Daoy (cell line): ENCODE measurements around the gene PTPN11. TPM values are rescaled to one million over a fixed set of nuclear protein-coding genes. Genes with fewer than 3 reads are reported as not detected.
"Not testable (repeated sequence)": the region's sequence is repeated elsewhere in the genome, so short reads cannot be mapped to it uniquely, and the experiment has no call there.

Experiments
- DNase-seq: peaks from one replicate; pipeline ENCODE4 v3.0.0-alpha.2; 2015; ENCODE audit warnings: low read depth
- total RNA-seq: library from RNA; depleted of rRNA; stranded (reverse); fragments of >200 nt; shearing (Covaris generic); gene quantifications from 2 replicates; pipeline ENCODE4 v1.2.3, GENCODE V29; 2014

PTPN11 gene
- total RNA-seq, 1 experiment from 2014 or later: 107 TPM

DNA sequence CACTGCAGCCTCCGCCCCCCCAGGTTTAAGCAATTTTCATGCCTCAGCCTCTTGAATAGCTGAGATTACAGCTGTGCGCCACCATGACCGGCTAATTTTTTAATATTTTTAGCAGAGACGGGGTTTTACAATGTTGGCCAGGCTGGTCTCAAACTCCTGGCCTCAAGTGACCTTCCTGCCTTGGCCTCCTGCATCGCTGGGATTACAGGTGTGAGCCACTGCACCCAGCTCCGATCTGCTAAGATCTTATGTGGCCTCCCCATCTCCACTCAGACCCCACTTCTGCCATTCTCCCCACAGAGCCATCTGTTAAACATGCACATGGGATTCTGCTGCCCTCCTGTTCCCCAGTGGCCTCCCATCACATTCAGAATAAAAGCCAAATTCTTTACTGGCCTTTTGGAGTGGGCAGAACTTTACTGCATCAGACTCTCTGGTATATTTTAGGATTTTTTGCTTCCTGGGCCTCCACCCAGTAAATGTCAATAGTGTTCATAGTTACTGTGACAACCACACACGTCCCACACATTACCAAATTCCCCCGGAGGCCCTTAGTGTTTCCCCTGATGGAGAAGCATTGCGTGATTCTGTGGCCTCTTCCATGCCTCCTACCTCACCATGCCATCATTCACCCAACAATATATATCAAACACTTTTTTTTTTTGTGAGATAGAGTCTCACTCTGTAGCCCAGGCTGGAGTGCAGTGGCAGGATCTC lies 96.3 kb downstream of the PTPN11 start:
- DNase-seq: no peak

DNA sequence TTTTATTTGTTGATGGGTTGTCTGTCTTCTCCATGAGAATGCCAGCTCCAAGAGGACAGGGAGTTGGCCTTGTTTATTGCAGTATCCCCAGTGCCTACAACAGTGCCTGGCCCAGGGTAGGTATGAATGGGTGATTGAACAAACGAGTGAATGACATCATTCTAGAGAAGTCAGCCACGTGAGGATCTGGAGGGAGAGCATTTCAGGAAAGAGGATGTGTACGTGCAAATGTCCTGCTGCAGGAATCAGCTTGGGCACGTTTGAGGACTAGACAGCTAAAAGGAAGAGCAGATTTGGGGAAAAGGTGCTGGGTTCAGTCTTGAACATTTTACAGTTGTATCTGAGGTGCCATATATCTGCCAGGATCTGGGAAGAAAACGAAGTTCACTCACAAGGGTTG lies 97.1 kb downstream of the PTPN11 start:
- no peak for DNase-seq

DNA sequence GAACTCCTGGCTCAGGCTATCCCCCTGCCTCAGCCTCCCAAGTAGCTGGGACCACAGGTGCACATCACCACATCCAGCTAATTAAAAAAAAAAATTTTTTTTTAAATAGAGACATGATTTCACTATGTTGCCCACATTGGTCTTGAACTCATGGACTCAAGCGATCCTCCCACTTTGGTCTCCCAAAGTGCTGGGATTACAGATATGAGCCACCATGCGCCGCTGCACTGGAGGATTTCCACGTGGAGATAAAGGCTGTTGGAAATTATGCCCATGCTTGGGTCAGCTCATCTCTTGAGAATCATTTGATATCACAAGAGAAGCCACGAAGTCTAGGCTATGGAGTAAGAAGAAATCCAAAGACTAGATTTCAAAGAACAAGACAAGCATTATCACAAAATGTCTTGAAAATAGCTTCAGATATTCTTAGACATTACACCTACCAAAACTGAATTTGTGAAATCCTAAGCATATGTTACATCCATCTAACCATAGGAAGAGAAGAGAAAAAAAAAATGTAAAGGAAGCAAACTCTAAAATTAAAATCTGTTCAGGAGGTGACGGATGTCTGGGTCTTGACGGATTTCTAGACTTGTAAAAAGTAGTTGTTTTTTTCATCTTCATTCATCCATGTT lies 99.1 kb downstream of the PTPN11 start:
- no peak for DNase-seq

DNA sequence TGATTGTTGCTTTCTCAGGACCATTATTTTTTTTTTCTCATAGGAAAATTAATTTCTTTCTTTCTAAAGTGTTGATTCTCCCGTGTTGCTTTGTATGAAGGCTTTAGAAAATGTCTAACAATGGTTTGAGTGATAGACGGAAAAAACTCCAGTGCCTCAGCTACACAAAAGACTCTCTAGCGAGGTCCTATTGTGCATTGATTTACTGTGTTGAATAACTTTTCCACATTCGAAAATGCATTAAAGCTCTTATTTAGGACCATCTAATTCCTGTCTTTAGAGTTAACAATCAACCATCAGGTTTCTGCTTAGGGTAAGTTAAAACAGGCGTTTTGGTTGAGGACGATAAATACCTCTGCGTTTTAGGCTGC lies 99.6 kb downstream of the PTPN11 start:
- no peak for DNase-seq

DNA sequence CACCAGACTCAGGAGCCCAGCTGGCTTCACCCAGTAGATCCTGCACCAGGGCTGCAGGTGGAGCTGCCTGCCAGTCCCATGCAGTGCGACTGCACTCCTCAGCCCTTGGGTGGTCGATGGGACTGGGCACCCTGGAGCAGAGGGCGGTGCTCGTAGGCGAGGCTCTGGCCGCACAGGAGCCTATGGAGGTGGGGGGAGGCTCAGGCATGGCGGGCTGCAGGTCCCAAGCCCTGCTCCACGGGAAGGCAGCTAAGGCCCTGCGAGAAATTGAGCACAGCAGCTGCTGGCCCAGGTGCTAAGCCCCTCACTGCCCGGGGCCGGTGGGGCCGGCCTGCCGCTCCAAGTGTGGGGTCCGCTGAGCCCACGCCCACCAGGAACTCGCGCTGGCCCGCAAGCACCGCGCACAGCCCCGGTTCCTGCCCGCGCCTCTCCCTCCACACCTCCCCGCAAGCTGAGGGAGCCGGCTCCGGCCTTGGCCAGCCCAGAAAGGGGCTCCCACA lies 101.1 kb downstream of the PTPN11 start:
- DNase-seq: not testable (repeated sequence)

DNA sequence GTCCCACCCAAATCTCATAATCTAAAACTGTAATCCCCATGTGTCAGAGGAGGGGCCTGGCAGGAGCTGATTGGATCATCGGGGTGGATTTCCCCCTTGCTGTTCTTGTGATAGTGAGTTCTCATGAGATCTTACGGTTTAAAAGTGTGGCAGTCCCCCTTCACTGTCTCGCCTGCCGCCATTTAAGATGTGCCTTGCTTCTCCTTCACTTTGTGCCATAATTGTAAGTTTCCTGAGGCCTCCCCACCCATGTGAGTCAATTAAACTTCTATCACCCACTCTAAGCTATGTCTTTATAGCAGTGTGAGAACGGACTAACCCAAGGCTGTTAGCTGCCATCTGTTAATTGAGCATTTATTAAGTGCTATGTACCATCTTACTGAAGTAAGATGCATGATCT lies 105.1 kb downstream of the PTPN11 start:
- DNase-seq: no peak

DNA sequence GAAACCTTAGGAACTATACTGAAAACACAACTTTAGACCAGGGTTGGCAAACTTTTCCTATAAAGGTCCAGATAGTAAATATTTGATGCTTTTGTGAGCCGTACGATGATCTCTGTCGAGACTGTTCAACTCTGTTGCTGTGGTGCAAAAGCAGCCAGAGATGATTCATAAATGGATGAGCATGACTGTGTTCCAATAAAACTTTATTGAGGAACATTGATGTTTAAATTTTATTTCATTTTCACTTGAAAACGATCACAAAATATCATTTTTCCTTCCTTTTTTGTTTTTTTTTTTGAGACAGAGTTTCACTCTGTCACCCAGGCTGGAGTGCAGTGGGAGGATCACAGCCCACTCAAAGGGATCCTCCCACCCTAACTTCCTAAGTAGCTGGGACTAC lies 105.5 kb downstream of the PTPN11 start:
- no peak for DNase-seq

DNA sequence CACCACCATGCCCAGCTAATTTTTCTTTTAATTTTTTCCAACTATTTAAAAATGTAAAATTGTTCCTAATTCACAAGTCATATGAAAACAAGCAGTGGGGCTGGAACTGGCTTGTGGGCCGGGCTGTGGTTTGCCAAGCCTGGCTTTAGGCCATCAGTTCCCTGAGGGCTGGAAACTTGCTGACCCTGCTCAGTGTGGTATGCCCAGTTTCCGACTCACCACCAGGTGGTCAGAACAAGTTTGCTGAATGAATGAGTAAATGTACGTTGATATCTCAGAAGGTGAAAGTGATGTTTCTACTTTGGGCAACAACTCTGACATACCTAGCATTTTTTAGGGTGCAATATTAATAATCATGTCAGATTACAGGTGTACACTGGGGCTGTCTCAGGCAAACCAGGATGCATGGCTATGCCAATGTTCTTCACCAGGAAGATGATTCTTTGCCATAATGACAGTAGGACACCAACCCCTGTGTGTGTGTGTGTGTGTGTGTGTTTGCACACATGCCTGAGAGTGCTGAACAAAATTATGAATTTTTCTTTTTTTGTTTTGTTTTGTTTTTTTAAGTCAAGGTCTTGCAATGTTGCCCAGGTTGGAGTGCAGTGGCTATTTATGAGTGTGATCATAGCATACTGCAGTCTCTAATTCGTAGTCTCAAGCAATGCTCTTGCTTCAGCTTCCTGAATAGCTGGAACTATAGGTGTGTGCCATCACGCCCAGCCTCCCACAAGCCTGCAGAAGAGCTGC lies 106.1 kb downstream of the PTPN11 start:
- peak; percentile 58 for DNase-seq

DNA sequence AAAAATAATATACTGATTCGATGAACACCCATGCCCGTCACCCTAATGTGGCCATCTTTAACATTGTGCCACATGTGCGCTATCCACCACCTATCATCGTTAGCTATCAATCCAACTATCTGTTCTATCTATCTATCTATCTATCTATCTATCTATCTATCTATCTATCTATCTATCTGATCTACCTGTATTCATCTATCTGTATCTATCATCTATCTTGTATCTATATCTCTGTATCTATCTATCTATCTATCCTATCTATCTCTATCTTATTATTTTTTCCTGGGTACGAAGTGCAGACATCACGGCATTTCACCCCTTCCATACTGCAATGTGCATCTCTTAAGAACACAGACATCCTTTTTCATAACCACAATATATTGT lies 106.7 kb downstream of the PTPN11 start:
- DNase-seq: no peak

DNA sequence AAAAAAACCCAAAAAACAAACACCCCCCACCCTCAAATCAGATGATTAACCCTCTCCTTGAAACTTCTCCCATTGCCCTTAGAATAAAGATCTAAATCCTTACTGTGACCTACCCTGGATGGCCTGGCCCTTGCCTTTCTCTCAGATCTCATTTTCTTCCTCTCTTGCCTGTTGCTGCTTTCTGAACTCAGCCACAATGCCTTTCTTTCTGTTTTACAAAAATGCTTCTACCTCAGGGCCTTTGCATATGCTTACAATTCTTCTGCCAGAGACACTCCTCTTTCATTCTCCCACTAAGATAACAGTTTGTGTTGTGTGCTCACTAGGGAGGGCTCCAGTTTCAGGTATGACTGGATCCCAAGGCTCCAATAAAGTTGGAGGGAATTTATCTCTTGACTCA lies 108.3 kb downstream of the PTPN11 start:
- DNase-seq: no peak

DNA sequence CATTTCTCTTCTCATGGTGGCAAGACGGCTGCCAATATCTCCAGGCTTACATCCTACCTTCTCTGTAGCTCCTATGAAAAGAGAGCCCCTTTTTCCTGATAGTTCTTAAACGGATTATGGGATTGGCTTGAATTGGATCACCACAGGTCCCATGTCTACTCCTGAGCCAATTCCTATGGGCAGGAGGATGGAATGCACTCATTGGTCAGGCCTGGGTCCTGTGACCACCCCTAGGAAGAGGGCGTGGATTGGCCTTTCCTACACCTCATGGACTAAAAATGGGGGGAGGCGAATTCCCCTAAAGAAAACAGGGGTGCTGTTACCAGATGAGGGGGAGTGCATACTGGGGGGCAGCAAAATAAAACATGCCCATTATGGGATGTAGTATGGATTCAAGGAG lies 108.8 kb downstream of the PTPN11 start:
- no peak for DNase-seq

DNA sequence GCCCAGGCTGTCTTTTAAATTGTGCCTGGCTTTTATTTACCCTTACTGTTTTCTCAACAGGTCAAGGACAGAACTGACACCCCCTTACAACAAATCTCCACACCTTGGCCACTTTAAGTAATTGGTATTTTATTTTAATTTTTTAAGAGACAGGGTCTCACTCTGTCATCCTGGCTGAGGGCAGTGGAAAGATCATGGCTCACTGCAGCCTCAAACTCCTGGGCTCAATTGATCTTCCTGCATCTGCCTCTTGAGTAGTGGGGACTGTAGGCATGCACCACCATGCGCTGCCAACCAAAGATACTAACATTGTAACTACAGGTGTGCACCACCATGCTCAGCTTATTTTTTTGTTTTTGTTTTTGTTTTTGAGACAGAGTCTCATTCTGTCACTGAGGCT lies 109.8 kb downstream of the PTPN11 start:
- no peak for DNase-seq

DNA sequence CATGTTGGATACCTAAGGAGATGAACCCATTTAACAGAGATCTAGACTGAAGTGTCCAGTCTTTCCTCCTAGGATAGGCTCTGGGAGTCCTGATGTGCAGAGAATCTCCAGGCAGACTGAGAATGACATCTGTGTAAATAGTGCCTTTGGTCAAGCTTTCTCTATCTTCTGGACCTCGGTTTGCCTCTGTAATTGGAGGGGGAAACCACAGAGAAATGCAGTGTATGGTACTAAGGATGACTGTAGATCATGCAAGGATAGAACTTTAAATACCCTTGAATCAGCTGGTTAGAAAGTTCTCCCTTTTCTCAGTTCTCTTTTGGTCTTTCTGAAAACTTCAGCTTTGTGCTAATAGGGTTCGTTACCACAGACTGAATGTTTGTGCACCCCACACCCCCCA lies 112.2 kb downstream of the PTPN11 start:
- DNase-seq: no peak

DNA sequence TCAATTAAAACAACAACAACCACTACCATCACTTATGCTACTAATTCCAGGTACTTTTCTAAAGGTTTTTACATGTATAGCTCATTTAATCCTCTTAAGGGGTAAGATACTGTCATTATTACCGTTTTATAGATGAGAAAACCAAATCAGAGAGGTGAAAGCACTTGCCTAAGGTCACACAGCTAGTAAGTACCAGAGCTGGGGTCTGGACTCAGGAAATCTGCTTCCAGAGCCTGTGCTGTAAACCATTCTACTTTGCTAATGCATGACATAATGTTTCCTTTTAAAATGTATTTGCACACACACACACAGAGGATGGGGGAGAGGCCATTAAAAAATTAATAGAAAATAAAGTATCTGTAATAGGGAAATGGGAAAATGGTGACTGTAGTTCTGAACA lies 113.4 kb downstream of the PTPN11 start:
- no peak for DNase-seq

DNA sequence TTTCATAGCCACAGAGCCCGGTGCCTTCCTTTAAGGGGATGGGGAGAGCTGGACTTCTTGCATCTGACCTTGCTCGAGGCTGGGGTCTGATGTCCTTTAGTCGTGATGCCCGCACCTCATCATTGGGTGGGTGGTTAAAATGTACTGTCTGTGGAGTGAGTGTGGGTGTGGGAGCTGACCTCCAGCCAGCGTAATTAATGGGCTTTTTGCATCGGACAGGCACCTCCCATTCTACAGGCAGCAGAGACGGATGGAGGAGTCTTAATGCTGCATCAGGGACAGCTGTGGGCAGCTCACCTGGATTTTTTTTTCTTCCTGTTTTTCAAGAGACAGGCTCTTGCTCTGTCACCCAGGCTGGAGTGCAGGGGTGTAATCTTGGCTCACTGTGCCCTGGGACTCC lies 114.8 kb downstream of the PTPN11 start:
- DNase-seq: no peak

DNA sequence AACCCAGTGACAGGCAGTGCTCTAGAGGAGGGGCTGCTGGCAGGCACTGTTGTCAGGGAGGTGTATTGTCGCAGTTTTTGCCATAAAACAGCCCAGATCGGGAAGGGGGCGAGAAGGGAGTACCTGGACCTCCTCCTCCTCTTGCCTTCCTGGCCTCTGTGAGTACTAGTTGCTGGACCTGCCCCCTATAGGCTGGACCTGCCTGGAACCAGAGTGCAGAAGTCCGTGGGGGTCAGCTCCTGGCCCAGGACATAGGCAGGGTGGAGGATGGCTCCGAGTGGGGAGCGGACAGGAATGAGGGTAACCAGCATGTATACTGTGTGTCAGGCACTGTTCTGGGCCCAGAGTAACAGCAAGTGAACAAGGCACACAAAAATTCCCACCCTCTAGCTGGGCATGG lies 116.3 kb downstream of the PTPN11 start:
- DNase-seq: no peak

DNA sequence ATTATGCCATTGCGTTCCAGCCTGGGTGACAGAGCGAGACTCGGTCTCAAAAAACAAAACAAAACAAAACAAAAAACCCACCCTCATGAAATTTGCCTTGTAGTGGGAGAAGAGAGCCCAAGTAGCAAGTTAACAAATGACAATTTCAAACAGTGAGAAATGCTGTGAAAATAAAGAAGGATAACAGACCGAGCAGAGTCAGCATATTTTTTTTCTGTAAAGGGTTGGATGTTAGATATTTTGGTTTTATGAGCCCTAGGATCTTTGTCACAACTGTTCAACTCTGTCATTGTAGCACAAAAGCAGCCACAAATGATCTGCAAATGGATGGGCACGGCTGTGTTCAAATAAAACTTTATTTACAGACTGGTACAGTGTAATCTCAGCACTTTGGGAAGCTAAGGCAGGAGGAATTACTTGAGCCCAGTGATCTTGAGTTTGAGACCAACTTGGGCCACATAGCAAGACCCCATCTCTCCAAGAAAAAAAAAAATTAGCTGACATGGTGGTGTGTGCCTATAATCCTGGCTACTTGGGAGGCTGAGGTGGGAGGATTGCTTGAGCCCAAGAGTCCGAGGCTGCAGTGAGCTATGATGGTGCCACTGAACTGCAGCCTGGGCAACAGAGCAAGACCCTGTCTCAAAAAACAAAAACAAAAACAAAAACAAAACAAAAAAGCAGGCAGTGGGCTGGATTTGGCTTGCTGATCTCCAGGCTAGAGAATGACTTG lies 117.1 kb downstream of the PTPN11 start:
- no peak for DNase-seq

DNA sequence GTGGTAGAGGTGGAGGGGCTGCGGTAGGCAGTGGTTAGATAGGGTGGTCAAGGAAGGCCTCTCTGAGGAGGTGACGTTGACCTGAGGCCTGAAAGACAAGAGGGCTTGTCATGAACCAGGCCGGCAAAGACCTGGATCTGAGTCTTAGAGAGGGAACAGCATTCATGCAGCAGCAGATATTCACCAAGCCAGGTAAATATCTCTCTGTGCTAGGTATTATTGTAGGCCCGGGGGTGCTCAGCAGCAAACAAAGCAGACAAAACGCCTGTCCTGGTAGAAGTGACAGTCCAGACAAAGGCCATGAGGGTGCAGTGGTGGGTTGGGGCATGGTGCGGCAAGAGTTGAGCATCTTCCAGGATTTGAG lies 117.6 kb downstream of the PTPN11 start:
- DNase-seq: no peak

DNA sequence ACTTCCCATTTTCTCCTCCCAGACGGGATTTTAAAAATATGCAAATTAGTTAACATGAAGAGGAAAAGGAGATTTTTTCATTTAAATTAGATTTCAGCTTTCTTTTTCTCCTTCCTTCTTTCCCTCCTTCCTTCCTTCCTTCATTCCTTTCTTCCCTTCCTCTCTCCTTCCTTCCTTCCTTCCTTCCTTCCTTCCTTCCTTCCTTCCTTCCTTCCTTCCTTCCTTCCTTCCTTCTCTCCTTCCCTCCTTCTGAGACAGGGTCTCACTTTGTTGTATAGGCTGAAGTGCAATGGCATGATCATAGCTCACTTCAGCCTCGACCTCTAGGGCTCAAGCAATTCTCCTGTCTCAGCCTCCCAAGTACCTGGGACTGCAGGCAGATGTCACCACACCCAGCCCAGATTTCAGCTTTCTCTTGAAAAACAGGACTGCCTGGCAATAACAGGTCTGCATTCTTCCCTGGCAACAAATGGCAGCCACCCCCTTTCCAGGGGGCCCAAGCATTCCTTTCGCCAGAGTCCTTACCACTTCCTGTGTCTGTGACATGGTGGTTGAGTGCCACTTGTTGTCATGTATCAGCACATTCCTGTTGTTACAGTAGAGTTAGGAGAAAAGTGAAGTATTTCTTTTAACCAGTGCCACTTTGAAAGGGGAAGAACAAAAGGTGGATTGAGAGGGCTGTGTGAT lies 119.1 kb downstream of the PTPN11 start:
- peak; percentile 79 for DNase-seq

DNA sequence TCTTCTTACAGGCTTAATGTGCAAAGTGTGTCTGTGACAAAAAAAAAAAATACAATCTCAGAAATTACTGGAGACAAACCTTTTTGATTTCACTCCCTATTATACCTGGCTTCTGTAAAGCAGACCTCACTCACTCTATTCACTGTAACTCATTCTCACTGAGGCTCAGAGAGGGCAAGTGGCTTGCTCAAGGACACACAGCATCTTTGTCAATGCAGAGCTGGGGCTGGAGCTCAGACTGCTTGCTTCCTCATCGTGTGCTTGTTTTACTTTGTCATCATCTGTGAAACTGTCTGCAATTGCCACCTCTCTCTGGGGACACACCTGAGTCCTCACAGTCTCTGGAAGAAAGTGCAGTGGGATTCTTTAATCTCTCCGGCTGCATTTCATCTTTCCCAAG lies 120.0 kb downstream of the PTPN11 start:
- no peak for DNase-seq

DNA sequence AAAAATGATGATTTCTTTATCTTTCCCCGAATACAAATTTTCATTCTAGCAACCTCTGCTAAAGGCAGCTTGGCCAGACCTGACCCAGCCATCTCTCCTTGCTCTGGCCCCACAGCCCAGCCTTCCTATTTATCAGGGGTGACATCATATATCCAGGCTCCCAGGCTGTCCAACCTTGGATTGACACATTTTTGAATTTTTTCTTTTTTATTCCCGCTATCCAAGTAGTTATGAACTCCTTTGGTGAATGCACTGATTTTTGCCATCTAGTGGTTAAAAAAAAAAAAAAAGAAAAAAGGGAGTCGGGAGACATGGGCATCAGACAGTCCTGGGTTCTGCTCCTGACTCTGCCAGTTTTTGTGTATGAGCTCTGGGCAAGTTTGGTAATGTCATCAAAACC lies 120.5 kb downstream of the PTPN11 start:
- no peak for DNase-seq

DNA sequence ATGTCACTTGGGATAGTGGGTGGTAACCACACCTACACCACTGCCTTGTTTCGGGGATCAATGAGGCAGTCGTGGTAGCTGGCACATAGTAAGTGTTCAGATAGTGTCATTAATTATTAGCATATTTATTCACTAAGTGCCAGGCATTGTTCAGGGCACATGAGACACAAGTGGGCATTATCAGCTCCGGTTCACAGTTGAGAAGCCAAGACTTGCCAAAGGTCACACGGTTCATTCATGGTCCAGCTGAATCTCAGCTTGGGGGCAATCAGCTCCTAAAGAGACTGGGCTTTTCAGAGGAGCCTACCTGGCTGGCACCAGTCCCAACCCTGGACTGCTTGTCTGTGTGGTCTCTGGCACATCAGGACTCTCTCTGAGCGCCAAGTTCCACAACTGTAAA lies 121.3 kb downstream of the PTPN11 start:
- no peak for DNase-seq
